Upper lobe of left lung (tissue), 4 donors: ENCODE results near the gene ZNF23.

ENCODE experiments used
- CTCF ChIP-seq, 6 experiments: fragments of 450-650 bp in 4 of 6; fragments of 200-600 bp in 2 of 6; sonication (generic) in 2 of 6; IDR thresholded peaks; one replicate each; pipeline ENCODE4 v1.5.1; 2016 to 2019; ENCODE audit warnings: antibody characterized with exemption in 6 of 6
- EP300 ChIP-seq, 4 donors: sonication (generic); formaldehyde crosslinking; IDR thresholded peaks; one replicate each; pipeline ENCODE4 v1.5.1; 2017; ENCODE audit warnings: antibody characterized with exemption in 4 of 4, control low read depth in 2 of 4
- POLR2A ChIP-seq, 4 donors: fragments of 450-650 bp; IDR thresholded peaks; one replicate each; pipeline ENCODE4 v1.5.1; 2016 to 2017; ENCODE audit warnings: antibody characterized with exemption in 4 of 4, mild to moderate bottlenecking in 2 of 4
- POLR2AphosphoS5 ChIP-seq, 2 donors: sonication (generic); formaldehyde crosslinking; IDR thresholded peaks; one replicate each; pipeline ENCODE4 v1.5.1; 2017; ENCODE audit warnings: antibody characterized with exemption in 2 of 2

- TF ChIP-seq CTCF (IDR thresholded peaks at IDR 0.05) (no peak), POLR2A (IDR thresholded peaks at IDR 0.05) (no peak), POLR2AphosphoS5 (IDR thresholded peaks at IDR 0.05) (no peak), EP300 (IDR thresholded peaks at IDR 0.05) (no peak)
These were observed 60.0 kb downstream of the ZNF23 start for GRCh38 chr16:71402007-71402406.
